Upper lobe of right lung (tissue), 1 donor: ENCODE data around the gene TTC33. TPM values are rescaled to one million over a fixed set of nuclear protein-coding genes. Genes with fewer than 3 reads are reported as not detected.

ENCODE experiments used
- ATAC-seq: fragments of 200-7000 bp; cut with Tn5 transposase; one replicate; pipeline ENCODE4 v1.9.1; 2020; ENCODE audit warnings: mild to moderate bottlenecking, moderate library complexity
- DNase-seq: peaks from one replicate; pipeline ENCODE4 v3.0.0-alpha.2; 2020
- H3K27ac ChIP-seq: fragments of 200-600 bp; one replicate; pipeline ENCODE4 v1.8.0; 2022
- H3K27me3 ChIP-seq: fragments of 200-600 bp; one replicate; pipeline ENCODE4 v1.8.0; 2022; ENCODE audit warnings: mild to moderate bottlenecking
- H3K36me3 ChIP-seq: fragments of 200-600 bp; one replicate; pipeline ENCODE4 v1.8.0; 2022
- H3K4me1 ChIP-seq: fragments of 200-600 bp; one replicate; pipeline ENCODE4 v1.8.0; 2022
- H3K4me3 ChIP-seq: fragments of 200-600 bp; one replicate; pipeline ENCODE4 v1.8.0; 2022; ENCODE audit warnings: mild to moderate bottlenecking
- H3K9me3 ChIP-seq: fragments of 200-600 bp; one replicate; pipeline ENCODE4 v1.8.0; 2022
- CTCF ChIP-seq: fragments of 200-600 bp; IDR thresholded peaks from one replicate; pipeline ENCODE4 v1.8.0; 2022; ENCODE audit warnings: antibody characterized with exemption
- intact Hi-C: fragments of 100-400 bp; cut with DNase I; formaldehyde crosslinking; loops from one replicate; pipeline ENCODE4 v1.11.0; 2022
- total RNA-seq: library from RNA; stranded (reverse); fragmentation: NEBNext Ultra II Directional; extraction: Animal tissue kit (Norgen Biotek cat#: 25700); gene quantifications from one replicate; pipeline ENCODE4 v1.2.1, GENCODE V29; 2021
- donor health status: DM: no; HTN: yes; CAD: no; lungs with severe emphysema.

TTC33 gene
- total RNA-seq, 1 donor from 2014 or later: 16.6 TPM

- Histone ChIP-seq H3K27me3 (no peaks in the 10 kb centered on the region), H3K36me3 (no peaks in the 10 kb centered on the region), H3K4me1 (peaks cover 7% of the 10 kb centered on the region), H3K4me3 (no peak overlapping the region), H3K9me3 (no peaks in the 10 kb centered on the region), H3K27ac (no peak overlapping the region)
- no peak for DNase-seq
- intact Hi-C loops: no loop called here
- no peak for ATAC-seq
- TF ChIP-seq CTCF: no peak
These were observed 234.5 kb downstream of the TTC33 start for GRCh38 chr5:40521108-40521785.

GRCh38 chr5:40518485-40518917 lies 237.3 kb downstream of the TTC33 start:
- H3K36me3 ChIP-seq: no peaks in the 10 kb centered on the region
- intact Hi-C loops: no loop called here
- no peak for ATAC-seq
- H3K27ac ChIP-seq: no peak overlapping the region
- H3K27me3 ChIP-seq: no peaks in the 10 kb centered on the region
- H3K9me3 ChIP-seq: no peaks in the 10 kb centered on the region
- H3K4me1 ChIP-seq: peaks cover 7% of the 10 kb centered on the region
- no peak for DNase-seq
- TF ChIP-seq CTCF: no peak
- H3K4me3 ChIP-seq: no peak overlapping the region

- Histone ChIP-seq H3K36me3 (no peaks in the 10 kb centered on the region), H3K4me3 (no peak overlapping the region), H3K4me1 (no peaks in the 10 kb centered on the region), H3K9me3 (no peaks in the 10 kb centered on the region), H3K27me3 (no peaks in the 10 kb centered on the region), H3K27ac (no peak overlapping the region)
- ATAC-seq: no peak
- DNase-seq: no peak
- intact Hi-C loops: no loop called here
- no peak for TF ChIP-seq CTCF
These were observed 240.3 kb downstream of the TTC33 start for GRCh38 chr5:40515476-40515875.

DNA sequence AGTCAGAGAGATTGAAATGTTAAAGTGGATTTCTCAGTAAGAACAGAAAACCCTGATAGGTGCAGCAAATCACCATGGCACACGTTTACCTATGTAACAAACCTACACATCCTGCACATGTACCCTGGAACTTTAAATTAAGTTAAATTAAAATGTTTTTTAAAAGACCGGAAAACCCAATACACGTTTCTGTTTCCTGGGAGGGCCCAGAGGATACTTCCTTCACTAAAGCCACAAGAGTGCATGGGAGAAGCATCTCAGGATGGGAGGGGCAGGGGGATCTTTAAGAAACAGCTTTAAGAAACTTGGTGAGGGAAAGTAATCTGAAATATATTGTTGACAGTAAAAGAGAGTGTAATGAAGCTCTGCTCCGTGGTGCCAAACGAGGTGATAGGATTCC lies 240.8 kb downstream of the TTC33 start:
- no peak for TF ChIP-seq CTCF
- no peaks in the 10 kb centered on the region for H3K9me3 ChIP-seq
- intact Hi-C loops: no loop called here
- no peaks in the 10 kb centered on the region for H3K36me3 ChIP-seq
- no peak overlapping the region for H3K27ac ChIP-seq
- ATAC-seq (no peak), DNase-seq (no peak)
- no peaks in the 10 kb centered on the region for H3K4me1 ChIP-seq
- no peaks in the 10 kb centered on the region for H3K27me3 ChIP-seq
- no peak overlapping the region for H3K4me3 ChIP-seq

GRCh38 chr5:40511801-40512200 lies 244.0 kb downstream of the TTC33 start:
- no peaks in the 10 kb centered on the region for H3K36me3 ChIP-seq
- TF ChIP-seq CTCF: no peak
- no peak overlapping the region for H3K4me3 ChIP-seq
- H3K4me1 ChIP-seq: no peaks in the 10 kb centered on the region
- intact Hi-C loops: no loop called here
- no peak for DNase-seq
- H3K9me3 ChIP-seq: no peaks in the 10 kb centered on the region
- H3K27ac ChIP-seq: no peak overlapping the region
- ATAC-seq: no peak
- no peaks in the 10 kb centered on the region for H3K27me3 ChIP-seq

DNA sequence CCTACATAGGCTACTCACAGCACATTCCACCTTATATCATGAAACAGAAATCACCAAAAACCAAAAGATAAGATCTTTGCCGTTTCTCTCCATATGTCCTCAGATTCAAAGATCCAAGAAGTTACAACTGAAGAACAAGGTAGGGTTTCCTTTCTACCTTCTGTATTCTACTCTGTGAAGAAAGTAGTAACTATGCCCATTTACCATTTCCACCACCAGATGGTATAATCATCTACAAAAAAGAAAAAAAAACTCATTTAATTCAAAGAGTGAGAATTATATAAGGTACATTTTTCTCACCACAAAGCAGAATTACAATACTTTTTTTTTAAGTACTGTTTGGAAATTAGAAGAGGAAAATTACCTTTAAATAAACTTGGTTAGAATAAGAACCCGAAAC lies 248.7 kb downstream of the TTC33 start:
- H3K27me3 ChIP-seq: no peaks in the 10 kb centered on the region

More for the DNA sequence above, 248.7 kb downstream of the TTC33 start:
- Histone ChIP-seq H3K4me3 (no peak overlapping the region), H3K4me1 (no peaks in the 10 kb centered on the region), H3K9me3 (no peaks in the 10 kb centered on the region), H3K27ac (no peak overlapping the region), H3K36me3 (no peaks in the 10 kb centered on the region)
- DNase-seq: no peak
- intact Hi-C loops: no loop called here
- peak; percentile 21 for TF ChIP-seq CTCF
- ATAC-seq: no peak
